HCT116 (cell line): ENCODE measurements around the gene SLC44A1. TPM values are rescaled to one million over a fixed set of nuclear protein-coding genes. Genes with fewer than 3 reads are reported as not detected.

ENCODE experiments used
- ATAC-seq: fragments of 200-7000 bp; cut with Tn5 transposase; 2 replicates; pipeline ENCODE4 v1.9.1; 2020; ENCODE audit warnings: mild to moderate bottlenecking, moderate library complexity
- BruUV-seq: library from RNA; stranded (reverse); fragments of 400-500 nt; replicated peaks from 2 replicates; lab custom pipeline; 2021; lab: Mats Ljungman, UMichigan
- CTCF ChIA-PET: fragments of 300-600 bp; sonication (Branson Sonifier 250); formaldehyde crosslinking; loops from one replicate; lab custom pipeline; 2021; ENCODE audit warnings: antibody characterized with exemption; lab: Charles Lee
- POLR2A ChIA-PET: fragments of 300-600, 350-600 bp; sonication (Branson Sonifier 250); formaldehyde crosslinking; loops from one replicate; lab custom pipeline; 2021; ENCODE audit warnings: antibody characterized with exemption; lab: Charles Lee
- RAD21 ChIA-PET, 2 experiments: fragments of 300-600 bp; sonication (Branson Sonifier 250); formaldehyde crosslinking; loops; one replicate each; lab custom pipeline; 2023; ENCODE audit warnings: low total read pairs in 2 of 2; ENCODE audit not compliant: uncharacterized antibody in 2 of 2, unreplicated experiment in 2 of 2, low non-redundant PET in 1 of 2; lab: Charles Lee
- DNase-seq: peaks from one replicate; pipeline ENCODE4 v3.0.0-alpha.2; 2010; ENCODE audit warnings: low read depth, low spot score
- H2AFZ ChIP-seq: fragments of 200-600 bp; shearing (Covaris generic), sonication (generic); 2 replicates; pipeline ENCODE4 v1.6.1; 2017; ENCODE audit warnings: low read depth, mixed run types, mixed read lengths, antibody characterized with exemption, low read length; ENCODE audit not compliant: poor library complexity, severe bottlenecking
- H3K27ac ChIP-seq: 2 replicates; pipeline ENCODE4 v1.5.1; 2012; ENCODE audit warnings: low read depth, low read length
- H3K27me3 ChIP-seq: fragments of 200-600 bp; sonication (generic); 2 replicates; pipeline ENCODE4 v1.6.1; 2016; ENCODE audit warnings: mixed run types, low read length, mixed read lengths; ENCODE audit not compliant: insufficient read depth
- H3K36me3 ChIP-seq, 2 experiments: fragments of 200-500 bp in 1 of 2; fragments of 200-600 bp in 1 of 2; sonication (Bioruptor generic) in 1 of 2; sonication (generic) in 1 of 2; 2 replicates each; pipeline versions ENCODE4 v1.5.1 to v1.6.1; 2014 to 2016; ENCODE audit warnings: low read length in 2 of 2, inconsistent platforms in 1 of 2, mixed read lengths in 1 of 2, mixed run types in 1 of 2; ENCODE audit not compliant: insufficient read depth in 2 of 2, control insufficient read depth in 1 of 2
- H3K4me1 ChIP-seq, 2 experiments: fragments of 200-600 bp in 1 of 2; sonication (generic) in 1 of 2; 2 replicates each; pipeline versions ENCODE4 v1.5.1 to v1.6.1; 2012 to 2017; ENCODE audit warnings: low read length in 2 of 2, inconsistent platforms in 1 of 2, mild to moderate bottlenecking in 1 of 2, mixed read lengths in 1 of 2, mixed run types in 1 of 2, moderate library complexity in 1 of 2; ENCODE audit not compliant: insufficient read depth in 2 of 2, control insufficient read depth in 1 of 2
- H3K4me2 ChIP-seq: fragments of 200-600 bp; sonication (generic); 2 replicates; pipeline ENCODE4 v1.6.1; 2017; ENCODE audit warnings: mixed run types, low read length, mixed read lengths
- H3K4me3 ChIP-seq, 2 experiments: fragments of 200-600 bp in 1 of 2; sonication (generic) in 1 of 2; replicated peaks in 1 of 2; 2 replicates each; pipeline ENCODE4 v1.5.1; 2011 to 2016; ENCODE audit warnings: low read length in 2 of 2, control low read depth in 1 of 2, low read depth in 1 of 2, mild to moderate bottlenecking in 1 of 2, mixed read lengths in 1 of 2, mixed run types in 1 of 2
- H3K79me2 ChIP-seq: fragments of 200-600 bp; sonication (generic); 2 replicates; pipeline ENCODE4 v1.6.1; 2017; ENCODE audit warnings: mild to moderate bottlenecking, mixed run types, low read length, moderate library complexity, mixed read lengths; ENCODE audit not compliant: insufficient read depth
- H3K9ac ChIP-seq: fragments of 200-600 bp; sonication (generic); 2 replicates; pipeline ENCODE4 v1.6.1; 2016; ENCODE audit warnings: low read length, mixed read lengths
- H3K9me2 ChIP-seq: fragments of 200-600 bp; sonication (generic), shearing (Covaris generic); 2 replicates; pipeline ENCODE4 v1.6.1; 2017; ENCODE audit warnings: mixed run types, mild to moderate bottlenecking, moderate library complexity; ENCODE audit not compliant: insufficient read depth
- H3K9me3 ChIP-seq, 2 experiments: fragments of 200-500 bp in 1 of 2; fragments of 200-600 bp in 1 of 2; sonication (Bioruptor generic) in 1 of 2; sonication (generic) in 1 of 2; 2 replicates each; pipeline ENCODE4 v1.6.1; 2014 to 2017; ENCODE audit warnings: low read length in 2 of 2, mixed read lengths in 2 of 2, inconsistent platforms in 1 of 2, low read depth in 1 of 2, mild to moderate bottlenecking in 1 of 2, mixed run types in 1 of 2, moderate library complexity in 1 of 2; ENCODE audit not compliant: control insufficient read depth in 1 of 2, insufficient read depth in 1 of 2
- H4K20me1 ChIP-seq: fragments of 200-600 bp; sonication (generic), shearing (Covaris generic); 2 replicates; pipeline ENCODE4 v1.6.1; 2017; ENCODE audit warnings: mixed run types, mild to moderate bottlenecking, moderate library complexity; ENCODE audit not compliant: insufficient read depth
- ATF3 ChIP-seq: IDR thresholded peaks from 2 replicates; pipeline ENCODE4 v1.6.1; 2012
- CEBPB ChIP-seq: IDR thresholded peaks from 2 replicates; pipeline ENCODE4 v1.6.1; 2012; ENCODE audit warnings: low read depth
- EGR1 ChIP-seq: IDR thresholded peaks from 2 replicates; pipeline ENCODE4 v1.6.1; 2012; ENCODE audit warnings: low read depth
- EZH2 ChIP-seq: fragments of 200-600 bp; sonication (generic); IDR thresholded peaks from 2 replicates; pipeline ENCODE4 v1.6.1; 2017; ENCODE audit warnings: antibody characterized with exemption, mixed run types
- EZH2phosphoT487 ChIP-seq: fragments of 200-600 bp; IDR thresholded peaks from 2 replicates; pipeline ENCODE4 v1.6.1; 2018; ENCODE audit warnings: antibody characterized with exemption, borderline replicate concordance
- FOSL1 ChIP-seq: IDR thresholded peaks from 2 replicates; pipeline ENCODE4 v1.6.1; 2012; ENCODE audit warnings: low read depth
- JUND ChIP-seq: IDR thresholded peaks from 2 replicates; pipeline ENCODE4 v1.6.1; 2012
- POLR2AphosphoS5 ChIP-seq: IDR thresholded peaks from 2 replicates; pipeline ENCODE4 v1.6.1; 2011; ENCODE audit warnings: mild to moderate bottlenecking, low read depth, low read length, moderate library complexity
- RAD21 ChIP-seq: IDR thresholded peaks from 2 replicates; pipeline ENCODE4 v1.6.1; 2012; ENCODE audit warnings: low read depth, mild to moderate bottlenecking
- REST ChIP-seq: IDR thresholded peaks from 2 replicates; pipeline ENCODE4 v1.6.1; 2012; ENCODE audit warnings: low read depth
- SIN3A ChIP-seq: IDR thresholded peaks from 2 replicates; pipeline ENCODE4 v1.6.1; 2012; ENCODE audit warnings: low read depth
- SP1 ChIP-seq: IDR thresholded peaks from 2 replicates; pipeline ENCODE4 v1.6.1; 2012; ENCODE audit warnings: low read depth
- SRF ChIP-seq: IDR thresholded peaks from 2 replicates; pipeline ENCODE4 v1.6.1; 2012; ENCODE audit warnings: low read depth
- TCF7L2 ChIP-seq: IDR thresholded peaks from 2 replicates; pipeline ENCODE4 v1.7.0; 2011; ENCODE audit warnings: borderline replicate concordance, inconsistent platforms; ENCODE audit not compliant: insufficient read depth, insufficient read length; ENCODE audit errors: extremely low read depth
- YY1 ChIP-seq: IDR thresholded peaks from 2 replicates; pipeline ENCODE4 v1.6.1; 2011; ENCODE audit warnings: low read length, low read depth, moderate library complexity, mild to moderate bottlenecking; ENCODE audit not compliant: insufficient replicate concordance; ENCODE audit errors: extremely low read depth
- ZNF274 ChIP-seq: fragments of 200-500 bp; sonication (Bioruptor generic); IDR thresholded peaks from 2 replicates; pipeline ENCODE4 v1.6.1; 2014; ENCODE audit warnings: mild to moderate bottlenecking, low read depth, low read length, inconsistent platforms
- intact Hi-C: fragments of 100-400 bp; cut with micrococcal nuclease; formaldehyde crosslinking; loops from 2 replicates; pipeline ENCODE4 v1.10.0; 2022
- total RNA-seq: library from RNA; stranded (reverse); gene quantifications from one replicate; pipeline ENCODE4 v1.2.1, GENCODE V29; 2021; ENCODE audit not compliant: unreplicated experiment
- TF ChIP-seq, protein P1 (sequence below): IDR thresholded peaks from 2 replicates; pipeline ENCODE4 v1.6.1; 2011; ENCODE audit warnings: mild to moderate bottlenecking, low read length, moderate library complexity; ENCODE audit not compliant: insufficient replicate concordance; ENCODE audit errors: extremely low read depth
- TF ChIP-seq, protein P2 (sequence below), 3 experiments: fragments of 200-600 bp in 1 of 3; sonication (generic) in 1 of 3; IDR thresholded peaks in 2 of 3; conservative IDR thresholded peaks in 1 of 3; 2 replicates each; pipeline ENCODE4 v1.5.1; 2012 to 2017; ENCODE audit warnings: low read depth in 2 of 3, low read length in 2 of 3, antibody characterized with exemption in 1 of 3, borderline replicate concordance in 1 of 3, control low read depth in 1 of 3, mild to moderate bottlenecking in 1 of 3, mixed read lengths in 1 of 3, mixed run types in 1 of 3, moderate library complexity in 1 of 3; ENCODE audit not compliant: insufficient read depth in 1 of 3

Gene SLC44A1
- total RNA-seq, 1 experiment from 2014 or later: 44.1 TPM

DNA sequence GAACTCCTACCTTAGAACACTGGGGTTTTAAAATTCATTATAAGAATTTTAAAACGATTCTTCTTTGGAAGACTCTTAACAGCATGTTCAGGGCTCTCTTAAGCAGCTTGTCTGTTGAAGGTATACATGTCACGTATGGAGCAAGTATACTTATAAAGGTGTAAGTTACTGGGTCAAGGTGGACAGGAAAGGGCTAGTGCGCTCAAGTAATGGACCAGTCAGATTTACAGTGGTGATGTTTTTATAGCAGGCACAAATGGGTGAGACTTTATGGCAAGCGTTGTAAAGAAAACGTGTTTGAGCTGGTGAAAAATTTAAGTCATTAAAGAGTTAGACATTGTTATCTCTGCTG lies 7.9 kb downstream of the SLC44A1 start (continued):
- TF ChIP-seq TCF7L2 (no peak), POLR2AphosphoS5 (no peak), YY1 (no peak), FOSL1 (no peak)

GRCh38 chr9:105254226-105254625 lies 9.8 kb downstream of the SLC44A1 start:
- Histone ChIP-seq H3K36me3 (no peaks in the 10 kb centered on the region), H3K9ac (no peak overlapping the region), H3K4me2 (no peak overlapping the region), H4K20me1 (no peaks in the 10 kb centered on the region), H3K9me3 (no peaks in the 10 kb centered on the region), H2AFZ (no peak overlapping the region), H3K9me2 (0 out of 2 replicates have a peak, but pooled peaks cover 3% of the 10 kb centered on the region), H3K27me3 (no peaks in the 10 kb centered on the region), H3K4me3 (no peak overlapping the region), H3K4me1 (0 out of 4 replicates have a peak, but pooled peaks cover 0 to 3% of the 10 kb centered on the region in 2 experiments), H3K27ac (no peak overlapping the region), H3K79me2 (peaks cover 14% of the 10 kb centered on the region)
- ATAC-seq (no peak), DNase-seq (no peak)
- POLR2A ChIA-PET: interaction anchor here (1.7 kb wide), 1 partner anchor 10 kb away, joined by 8 read pairs; the partner anchor contains the start of gene SLC44A1
- no TSS peak for BruUV-seq
- CTCF ChIA-PET: interaction anchor here (1.1 kb wide), 1 partner anchor 9 kb away, joined by 3 read pairs; the partner anchor contains the start of gene SLC44A1
- RAD21 ChIA-PET: no interaction called here
- intact Hi-C loops: no loop called here
- TF ChIP-seq EZH2 (no peak), CEBPB (no peak), ATF3 (no peak), SRF (no peak), POLR2AphosphoS5 (no peak), TCF7L2 (no peak), SIN3A (no peak), REST (no peak), EGR1 (no peak), EZH2phosphoT487 (no peak), JUND (no peak), RAD21 (no peak), ZNF274 (no peak), SP1 (no peak), YY1 (no peak)
- TF ChIP-seq, protein P1, sequence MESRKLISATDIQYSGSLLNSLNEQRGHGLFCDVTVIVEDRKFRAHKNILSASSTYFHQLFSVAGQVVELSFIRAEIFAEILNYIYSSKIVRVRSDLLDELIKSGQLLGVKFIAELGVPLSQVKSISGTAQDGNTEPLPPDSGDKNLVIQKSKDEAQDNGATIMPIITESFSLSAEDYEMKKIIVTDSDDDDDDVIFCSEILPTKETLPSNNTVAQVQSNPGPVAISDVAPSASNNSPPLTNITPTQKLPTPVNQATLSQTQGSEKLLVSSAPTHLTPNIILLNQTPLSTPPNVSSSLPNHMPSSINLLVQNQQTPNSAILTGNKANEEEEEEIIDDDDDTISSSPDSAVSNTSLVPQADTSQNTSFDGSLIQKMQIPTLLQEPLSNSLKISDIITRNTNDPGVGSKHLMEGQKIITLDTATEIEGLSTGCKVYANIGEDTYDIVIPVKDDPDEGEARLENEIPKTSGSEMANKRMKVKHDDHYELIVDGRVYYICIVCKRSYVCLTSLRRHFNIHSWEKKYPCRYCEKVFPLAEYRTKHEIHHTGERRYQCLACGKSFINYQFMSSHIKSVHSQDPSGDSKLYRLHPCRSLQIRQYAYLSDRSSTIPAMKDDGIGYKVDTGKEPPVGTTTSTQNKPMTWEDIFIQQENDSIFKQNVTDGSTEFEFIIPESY: no peak
- TF ChIP-seq, protein P2, sequence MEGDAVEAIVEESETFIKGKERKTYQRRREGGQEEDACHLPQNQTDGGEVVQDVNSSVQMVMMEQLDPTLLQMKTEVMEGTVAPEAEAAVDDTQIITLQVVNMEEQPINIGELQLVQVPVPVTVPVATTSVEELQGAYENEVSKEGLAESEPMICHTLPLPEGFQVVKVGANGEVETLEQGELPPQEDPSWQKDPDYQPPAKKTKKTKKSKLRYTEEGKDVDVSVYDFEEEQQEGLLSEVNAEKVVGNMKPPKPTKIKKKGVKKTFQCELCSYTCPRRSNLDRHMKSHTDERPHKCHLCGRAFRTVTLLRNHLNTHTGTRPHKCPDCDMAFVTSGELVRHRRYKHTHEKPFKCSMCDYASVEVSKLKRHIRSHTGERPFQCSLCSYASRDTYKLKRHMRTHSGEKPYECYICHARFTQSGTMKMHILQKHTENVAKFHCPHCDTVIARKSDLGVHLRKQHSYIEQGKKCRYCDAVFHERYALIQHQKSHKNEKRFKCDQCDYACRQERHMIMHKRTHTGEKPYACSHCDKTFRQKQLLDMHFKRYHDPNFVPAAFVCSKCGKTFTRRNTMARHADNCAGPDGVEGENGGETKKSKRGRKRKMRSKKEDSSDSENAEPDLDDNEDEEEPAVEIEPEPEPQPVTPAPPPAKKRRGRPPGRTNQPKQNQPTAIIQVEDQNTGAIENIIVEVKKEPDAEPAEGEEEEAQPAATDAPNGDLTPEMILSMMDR (IDR thresholded peaks at IDR 0.05 in 2 of 3, conservative IDR thresholded peaks at IDR 0.05 in 1 of 3; ENCODE audit: borderline replicate concordance in 1 of 3, insufficient read depth in 1 of 3, low read depth in 2 of 3, low read length in 2 of 3): no peak
